Astrocyte of the cerebellum (primary cell): ENCODE results near the gene CXCR5.
A peak's percentile ranks its signal among the peaks of the same experiment; 100 is the strongest.

Experiments used
- DNase-seq: peaks from one replicate; pipeline ENCODE4 v3.0.0-alpha.2; 2011; ENCODE audit warnings: low read depth
- H3K4me3 ChIP-seq: 2 replicates; pipeline ENCODE4 v1.5.1; 2011; ENCODE audit warnings: mild to moderate bottlenecking, low read depth, low read length, moderate library complexity
- in situ Hi-C: cut with HindIII; loops from 2 replicates; pipeline ENCODE4 v1.10.0; 2017; ENCODE audit warnings: low sequenced_read_pairs
- TF ChIP-seq, protein P1 (sequence below): IDR thresholded peaks from 2 replicates; pipeline ENCODE4 v1.5.1; 2012; ENCODE audit warnings: low read length, low read depth, moderate library complexity, mild to moderate bottlenecking; ENCODE audit errors: missing control alignments

CXCR5 gene

DNA sequence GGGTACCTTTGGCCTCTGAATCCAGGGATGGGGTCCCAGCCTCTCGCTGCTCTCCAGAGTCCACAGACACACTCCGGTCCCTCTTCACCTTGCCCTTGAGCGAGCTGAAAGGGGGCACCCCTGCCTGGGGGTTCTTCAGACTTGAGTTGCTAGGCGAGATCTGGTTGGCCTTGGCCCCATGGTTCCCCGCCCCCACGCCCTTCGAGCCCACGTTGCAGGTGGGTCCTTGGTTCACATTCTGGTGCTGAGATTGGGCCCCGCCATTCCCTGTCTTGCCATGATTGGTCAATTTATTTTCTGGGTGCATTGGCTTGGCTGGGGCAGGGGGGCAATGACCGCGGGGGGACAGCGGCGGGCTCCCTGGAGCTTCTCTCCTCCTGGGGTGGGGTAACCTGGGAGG is 24.6 kb downstream of the CXCR5 start:
- TF ChIP-seq, protein P1, sequence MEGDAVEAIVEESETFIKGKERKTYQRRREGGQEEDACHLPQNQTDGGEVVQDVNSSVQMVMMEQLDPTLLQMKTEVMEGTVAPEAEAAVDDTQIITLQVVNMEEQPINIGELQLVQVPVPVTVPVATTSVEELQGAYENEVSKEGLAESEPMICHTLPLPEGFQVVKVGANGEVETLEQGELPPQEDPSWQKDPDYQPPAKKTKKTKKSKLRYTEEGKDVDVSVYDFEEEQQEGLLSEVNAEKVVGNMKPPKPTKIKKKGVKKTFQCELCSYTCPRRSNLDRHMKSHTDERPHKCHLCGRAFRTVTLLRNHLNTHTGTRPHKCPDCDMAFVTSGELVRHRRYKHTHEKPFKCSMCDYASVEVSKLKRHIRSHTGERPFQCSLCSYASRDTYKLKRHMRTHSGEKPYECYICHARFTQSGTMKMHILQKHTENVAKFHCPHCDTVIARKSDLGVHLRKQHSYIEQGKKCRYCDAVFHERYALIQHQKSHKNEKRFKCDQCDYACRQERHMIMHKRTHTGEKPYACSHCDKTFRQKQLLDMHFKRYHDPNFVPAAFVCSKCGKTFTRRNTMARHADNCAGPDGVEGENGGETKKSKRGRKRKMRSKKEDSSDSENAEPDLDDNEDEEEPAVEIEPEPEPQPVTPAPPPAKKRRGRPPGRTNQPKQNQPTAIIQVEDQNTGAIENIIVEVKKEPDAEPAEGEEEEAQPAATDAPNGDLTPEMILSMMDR = no peak
- no peak for DNase-seq
- H3K4me3 ChIP-seq = no peak overlapping the region
- in situ Hi-C loops = loop anchor here (10.0 kb wide), 2 partner anchors 113 to 203 kb away; partner anchors contain the start of gene DDX6

DNA sequence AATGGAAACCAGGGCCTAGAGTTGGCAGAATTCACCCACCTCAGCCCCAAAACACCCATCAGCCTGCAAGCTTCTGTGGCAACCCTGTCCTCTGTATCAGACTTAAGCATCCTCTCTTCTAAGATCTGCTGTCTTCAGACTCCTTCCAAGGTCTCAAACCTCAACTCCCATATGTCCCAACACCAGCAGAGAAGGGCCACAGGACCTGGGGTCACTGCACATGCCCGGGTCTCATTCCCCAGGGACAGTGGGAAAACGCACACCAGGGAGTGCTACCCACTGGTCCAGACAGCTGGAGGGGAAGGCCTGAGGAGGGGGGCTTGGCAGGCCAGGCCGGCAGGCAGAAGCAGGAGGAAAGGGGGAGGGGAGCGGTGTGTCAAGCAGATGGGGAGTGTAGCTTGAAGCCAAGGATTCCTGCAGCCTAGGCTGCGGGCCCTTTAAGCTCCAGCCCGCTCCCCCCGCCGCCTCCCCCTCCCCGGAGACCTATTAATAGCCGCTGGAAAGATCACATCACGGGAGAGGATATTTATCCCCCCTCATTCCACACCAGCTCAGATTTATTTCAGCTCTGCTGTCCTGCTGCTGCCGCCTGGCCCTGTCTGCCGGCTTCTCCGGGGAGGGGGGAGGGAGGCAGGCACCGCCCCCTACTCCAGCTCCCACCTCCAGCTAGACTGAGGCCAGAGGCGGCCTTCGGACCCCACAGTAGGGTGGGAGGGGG is 25.4 kb downstream of the CXCR5 start:
- in situ Hi-C loops = loop anchor here (10.0 kb wide), 2 partner anchors 114 to 204 kb away; partner anchors contain the start of gene DDX6
- TF ChIP-seq, protein P1 = no peak
- H3K4me3 ChIP-seq = peak overlapping the region; percentile 34
- peak; percentile 70 for DNase-seq

DNA sequence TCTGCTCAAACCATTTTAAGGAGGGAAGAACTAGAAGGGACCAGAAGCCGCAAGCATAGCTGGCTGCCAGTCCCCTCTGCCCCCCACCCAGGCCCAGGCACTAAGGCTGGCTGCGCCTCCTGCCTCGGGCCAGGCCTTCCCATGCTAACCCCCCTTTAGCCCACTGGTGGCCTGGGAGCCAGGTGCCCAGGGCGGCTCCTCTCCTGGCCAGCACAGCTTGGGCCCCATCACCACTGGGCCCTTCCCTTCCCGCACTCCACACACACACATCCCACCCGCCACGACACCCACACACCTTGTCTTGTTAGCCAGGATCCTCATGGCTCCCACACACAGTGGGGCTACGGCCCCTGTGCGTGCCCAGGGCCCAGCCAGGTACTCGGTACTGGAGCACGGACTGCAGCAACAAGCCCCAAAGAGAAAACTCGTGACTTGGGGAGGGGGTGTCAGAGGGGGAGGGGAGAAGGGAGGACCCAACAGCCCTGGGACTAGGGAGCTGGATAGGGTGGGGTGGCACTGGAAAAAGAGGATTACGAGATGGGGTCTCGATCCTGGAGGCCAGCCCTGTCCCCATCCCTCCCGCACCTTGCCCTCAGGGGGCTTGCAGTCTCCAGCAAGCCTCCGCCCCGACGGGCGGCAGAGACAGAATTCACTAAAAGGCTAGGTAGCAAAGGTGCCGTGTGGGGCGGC is 26.1 kb downstream of the CXCR5 start:
- H3K4me3 ChIP-seq = peak overlapping the region; percentile 34
- TF ChIP-seq, protein P1 = no peak
- DNase-seq = no peak
- in situ Hi-C loops = loop anchor here (10.0 kb wide), 2 partner anchors 115 to 205 kb away; partner anchors contain the start of gene DDX6

DNA sequence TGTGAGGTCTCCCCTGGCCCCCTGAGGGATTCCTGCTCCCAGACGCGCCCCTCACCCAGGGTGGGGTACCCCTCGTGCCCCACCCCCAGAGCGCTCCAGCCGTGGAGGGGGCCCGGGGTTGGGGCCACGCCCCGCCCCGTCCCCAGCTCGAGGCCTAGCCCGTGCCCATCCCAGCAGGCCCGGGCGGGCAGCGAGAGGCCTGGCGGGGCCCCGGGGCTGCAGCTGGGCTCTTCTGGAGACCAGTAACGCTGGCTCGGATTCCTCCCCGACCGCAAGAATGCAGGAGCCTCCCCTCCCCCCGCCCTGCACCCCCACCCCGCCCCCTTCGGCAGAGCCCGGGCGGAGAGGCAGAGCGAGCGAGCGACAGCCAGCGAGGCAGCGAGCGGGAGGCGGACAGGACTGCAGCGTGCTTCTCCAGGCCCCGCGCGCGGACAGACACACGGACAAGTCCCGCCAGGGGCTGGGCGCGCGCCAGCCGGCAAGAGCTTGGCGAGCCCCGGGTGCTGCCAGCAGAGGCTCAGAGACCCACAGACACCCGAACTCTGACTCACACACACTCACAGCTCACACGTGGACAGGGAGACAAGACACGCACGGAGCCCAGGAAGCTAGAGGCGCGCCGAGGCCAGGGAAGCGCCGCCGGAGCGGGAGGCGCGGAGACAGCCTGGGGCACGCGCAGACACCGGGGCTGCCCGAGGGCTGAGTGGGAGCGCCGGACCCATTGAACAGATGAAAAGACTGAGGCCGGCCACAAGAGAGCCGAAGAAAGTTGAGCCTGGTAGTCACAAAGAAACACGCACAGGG is 26.8 kb downstream of the CXCR5 start:
- peak overlapping the region; percentile 34 for H3K4me3 ChIP-seq
- TF ChIP-seq, protein P1 = no peak
- in situ Hi-C loops = no loop called here
- DNase-seq = peak; percentile 66

DNA sequence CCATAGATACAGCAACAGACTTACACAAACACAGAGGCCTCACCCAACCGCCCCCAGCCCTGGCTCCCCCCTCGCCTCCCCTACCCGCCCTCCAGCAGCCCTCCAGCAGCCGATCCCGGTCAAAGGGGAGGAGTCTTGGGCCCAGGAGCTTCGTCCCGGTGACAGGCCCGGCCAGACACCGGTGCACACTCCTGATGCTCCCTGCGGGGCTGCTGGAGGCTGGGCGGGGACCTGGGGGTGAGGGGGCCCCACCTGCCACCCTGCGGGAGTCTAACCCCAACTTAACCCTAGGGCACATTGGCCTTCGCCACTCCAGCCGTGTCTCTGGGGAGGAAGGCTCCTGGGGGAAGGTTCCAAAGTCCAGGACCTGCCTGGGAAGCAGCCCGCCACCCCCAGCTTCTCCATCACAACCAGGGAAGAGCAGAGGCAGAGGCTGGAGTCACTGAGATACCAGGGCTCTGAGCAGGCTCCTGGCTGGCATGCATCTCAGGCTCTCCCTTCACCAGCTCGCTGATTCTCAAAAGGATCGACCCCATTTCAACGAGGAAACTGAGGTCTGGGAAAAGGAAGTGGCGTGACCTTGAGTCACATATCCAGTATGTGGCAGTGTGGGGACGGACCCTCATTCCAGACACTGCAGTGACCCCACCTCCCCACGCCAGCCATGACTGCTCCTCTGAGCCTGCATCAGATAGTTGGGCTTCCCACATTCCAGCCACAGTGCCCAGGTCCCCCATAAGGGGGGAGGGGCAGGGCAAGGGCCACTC is 27.6 kb downstream of the CXCR5 start:
- DNase-seq = no peak
- peak overlapping the region; percentile 24 for H3K4me3 ChIP-seq
- in situ Hi-C loops = no loop called here
- TF ChIP-seq, protein P1 = no peak
